Measurements from ENCODE around the gene RHBDF2. TPM values are rescaled to one million over a fixed set of nuclear protein-coding genes. Genes with fewer than 3 reads are reported as not detected.

Gene RHBDF2
- total RNA-seq, 1 donor from 2014 or later = 43.2 TPM

DNA sequence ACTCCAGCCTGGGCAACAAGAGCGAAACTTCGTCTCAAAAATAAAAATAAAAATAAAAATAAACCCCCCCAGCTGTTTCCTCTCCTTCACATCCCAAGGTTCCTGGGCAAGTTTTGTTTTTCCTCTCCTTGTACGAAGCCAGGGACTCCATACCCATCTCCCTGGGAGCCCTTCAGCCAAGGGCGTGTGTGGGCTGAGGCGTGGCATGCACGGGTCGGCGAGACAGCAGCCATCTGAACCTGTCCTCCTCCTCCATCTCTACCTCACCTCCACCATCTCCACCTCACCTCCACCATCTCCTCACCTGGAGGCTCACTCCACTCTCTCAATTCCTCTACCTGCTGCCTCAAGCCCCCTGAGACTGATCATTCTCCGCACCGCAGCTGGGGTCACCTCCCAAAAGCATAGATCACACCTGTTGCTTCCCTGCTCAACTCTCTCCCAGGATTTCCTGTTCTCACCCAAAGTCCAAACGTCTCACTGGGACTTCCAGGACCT lies 16.9 kb downstream of the RHBDF2 start:
- intact Hi-C loops (cut with micrococcal nuclease) = no loop called here

DNA sequence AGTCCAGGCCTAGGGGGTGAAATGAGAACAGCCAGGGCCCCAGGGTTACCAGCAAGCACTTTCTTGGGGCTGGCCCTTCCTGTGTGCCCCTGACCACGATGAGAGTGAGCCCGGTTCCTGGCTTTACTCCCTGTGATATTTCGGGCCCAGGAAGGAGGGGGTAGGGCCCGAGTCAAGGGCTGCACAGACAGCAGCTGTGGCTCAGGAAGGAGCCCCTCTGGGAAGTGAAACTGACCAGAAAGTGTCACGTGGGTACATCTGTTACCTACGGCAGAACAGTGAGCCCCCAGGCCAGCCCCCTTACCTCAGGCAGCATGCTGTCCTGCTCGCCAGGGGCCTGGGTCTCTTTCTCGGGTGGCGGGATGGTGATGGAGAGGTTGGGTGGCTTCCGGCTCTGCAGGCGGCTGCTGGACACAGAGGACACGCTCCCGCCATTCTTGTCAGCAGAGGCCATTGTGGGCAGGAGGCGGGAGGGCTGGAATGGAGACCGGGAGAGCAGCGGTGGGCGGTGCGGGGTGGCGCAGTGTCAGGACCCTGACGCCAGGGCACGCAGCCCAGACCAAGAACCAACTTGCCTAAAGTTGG lies 20.1 kb downstream of the RHBDF2 start:
- intact Hi-C loops (cut with micrococcal nuclease) = no loop called here

DNA sequence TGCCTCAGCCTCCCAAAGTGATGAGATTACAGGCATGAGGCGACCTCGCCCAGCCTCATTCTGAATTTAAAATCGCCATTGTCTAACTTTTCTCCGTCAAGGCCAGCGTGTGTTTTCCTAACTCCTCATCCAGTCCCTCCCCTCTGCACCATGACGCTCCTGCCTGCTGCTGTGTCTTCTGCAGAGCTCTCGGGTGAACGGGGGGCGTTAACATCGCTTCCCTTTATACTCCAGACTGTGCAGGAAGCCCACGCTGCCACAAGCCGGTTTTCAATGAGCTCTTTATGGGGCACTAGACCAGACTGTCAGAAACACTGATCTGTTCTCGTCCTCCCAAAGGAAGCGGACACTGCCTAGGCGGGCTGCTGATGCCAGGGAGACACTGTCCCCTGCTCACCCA lies 20.6 kb downstream of the RHBDF2 start:
- intact Hi-C loops (cut with micrococcal nuclease) = no loop called here

DNA sequence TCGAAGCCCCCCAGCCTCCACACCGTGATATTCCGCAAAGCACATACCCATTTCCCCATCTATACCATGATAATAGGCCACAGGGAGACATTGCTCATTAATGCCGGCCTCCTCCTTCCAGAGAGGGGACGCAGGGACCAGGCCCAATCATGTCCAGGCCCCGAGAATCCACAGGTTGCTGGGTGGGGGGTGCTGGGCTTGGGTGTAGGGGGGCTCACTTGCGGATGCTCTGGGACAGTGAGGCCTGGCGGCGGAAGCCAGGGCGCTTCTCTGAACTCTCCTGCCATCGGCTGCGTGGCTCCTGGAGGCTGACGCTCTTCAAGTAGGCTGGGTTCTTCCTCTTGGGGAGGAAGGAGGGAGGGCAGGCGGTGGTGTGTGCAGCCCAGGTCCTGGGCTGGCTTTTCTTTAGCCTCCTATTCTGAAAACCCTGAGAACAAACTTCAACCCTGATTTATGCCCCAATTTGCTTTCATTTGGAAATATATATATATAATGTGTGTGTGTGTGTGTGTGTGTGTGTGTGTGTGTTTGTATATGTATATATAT lies 21.6 kb downstream of the RHBDF2 start:
- intact Hi-C loops (cut with micrococcal nuclease) = no loop called here

DNA sequence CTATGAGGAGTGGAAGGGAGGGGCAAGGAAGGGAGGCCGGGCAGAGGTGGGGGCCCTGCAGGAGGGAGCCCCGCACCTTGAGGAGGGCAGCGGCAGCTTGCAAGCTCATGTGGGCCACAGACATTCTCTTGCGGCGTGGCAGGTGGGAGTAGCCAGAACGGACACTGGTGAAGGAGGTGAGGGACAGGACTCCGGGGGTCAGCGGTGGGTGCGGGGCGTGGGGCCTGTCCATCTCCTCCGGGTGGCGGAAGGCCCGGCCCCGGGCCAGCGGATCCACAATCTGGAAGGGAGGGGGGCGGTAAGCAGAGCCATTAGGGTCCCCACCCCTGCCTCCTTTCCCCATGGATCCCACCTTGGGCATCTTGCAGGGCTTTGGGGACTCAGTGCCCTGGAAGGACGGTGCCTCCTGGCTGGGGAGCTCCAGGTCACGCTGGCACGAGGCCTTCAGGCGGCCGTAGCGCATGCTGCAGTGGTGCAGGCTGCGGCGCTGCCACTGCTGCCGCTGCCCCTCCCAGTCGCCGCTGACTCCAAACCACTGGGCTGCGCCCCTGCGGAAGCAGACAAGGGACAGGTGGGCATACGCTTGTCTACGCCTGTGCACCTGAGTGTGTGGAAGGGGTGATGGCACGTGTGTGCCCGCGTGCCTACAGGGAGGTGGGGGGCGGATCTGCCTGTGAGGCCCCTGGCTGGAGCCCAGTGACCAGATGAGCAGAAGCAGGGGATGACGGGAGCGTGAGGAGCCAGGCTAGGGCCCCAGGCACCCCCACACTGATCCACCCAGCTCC lies 22.3 kb downstream of the RHBDF2 start:
- intact Hi-C loops (cut with micrococcal nuclease) = no loop called here

DNA sequence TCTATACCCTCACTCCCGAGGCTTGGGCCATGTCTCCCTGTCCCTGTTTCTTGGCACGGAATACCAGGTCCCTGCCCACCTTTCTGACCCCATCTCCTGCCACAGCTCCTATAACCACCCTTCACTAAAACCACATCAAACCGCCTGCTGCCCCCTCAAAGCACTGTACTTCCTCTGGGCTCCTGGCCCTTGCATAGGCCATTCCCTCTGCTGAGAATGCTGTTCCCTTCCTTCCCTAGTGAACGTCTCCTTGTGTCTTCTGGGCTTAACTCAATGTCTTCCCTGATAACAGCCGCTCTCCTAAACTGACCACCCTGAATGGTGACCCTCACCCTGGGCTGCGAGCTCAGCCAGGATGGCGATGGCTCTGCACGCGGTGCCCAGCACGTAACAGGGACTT lies 23.1 kb downstream of the RHBDF2 start:
- intact Hi-C loops (cut with micrococcal nuclease) = no loop called here

DNA sequence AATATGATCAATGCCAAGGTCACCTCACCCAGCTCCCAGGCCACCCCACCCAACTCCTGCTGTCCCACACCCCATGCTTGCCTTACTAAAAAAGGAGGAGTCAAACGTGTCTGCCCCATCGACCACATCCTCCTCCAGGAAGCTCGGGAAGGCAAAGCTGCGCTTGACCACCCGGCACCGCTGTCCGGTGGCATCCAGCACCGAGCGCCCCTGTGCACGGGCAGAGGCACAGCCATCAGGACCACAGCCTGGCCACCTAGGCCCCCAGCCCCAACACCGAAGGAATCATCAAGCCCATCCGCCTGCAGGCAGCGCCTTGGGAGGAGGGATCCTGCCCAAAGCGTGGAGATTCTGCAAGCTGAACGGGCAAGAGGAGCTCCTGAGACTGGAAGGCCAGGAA lies 23.6 kb downstream of the RHBDF2 start:
- intact Hi-C loops (cut with micrococcal nuclease) = no loop called here

DNA sequence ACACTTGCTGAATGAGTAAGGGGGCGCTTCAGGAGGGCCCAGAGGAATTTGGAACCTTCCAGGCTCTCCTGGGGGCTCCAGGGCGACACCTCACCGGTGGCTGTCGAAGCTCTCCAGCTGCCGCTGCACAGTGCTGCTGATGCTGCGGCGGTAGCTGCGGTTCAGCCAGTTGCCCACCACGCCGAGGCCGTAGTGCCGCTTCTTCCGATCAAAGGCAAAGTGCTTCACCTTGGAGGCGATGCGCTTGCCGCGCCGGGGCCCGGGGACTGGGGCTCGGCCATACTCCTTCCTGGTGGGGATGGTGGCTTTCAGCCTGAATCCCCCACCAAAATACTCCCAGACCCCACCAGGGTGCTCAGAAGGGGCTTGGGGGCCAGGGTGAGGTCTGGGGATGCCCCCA lies 24.5 kb downstream of the RHBDF2 start:
- intact Hi-C loops (cut with micrococcal nuclease) = no loop called here

DNA sequence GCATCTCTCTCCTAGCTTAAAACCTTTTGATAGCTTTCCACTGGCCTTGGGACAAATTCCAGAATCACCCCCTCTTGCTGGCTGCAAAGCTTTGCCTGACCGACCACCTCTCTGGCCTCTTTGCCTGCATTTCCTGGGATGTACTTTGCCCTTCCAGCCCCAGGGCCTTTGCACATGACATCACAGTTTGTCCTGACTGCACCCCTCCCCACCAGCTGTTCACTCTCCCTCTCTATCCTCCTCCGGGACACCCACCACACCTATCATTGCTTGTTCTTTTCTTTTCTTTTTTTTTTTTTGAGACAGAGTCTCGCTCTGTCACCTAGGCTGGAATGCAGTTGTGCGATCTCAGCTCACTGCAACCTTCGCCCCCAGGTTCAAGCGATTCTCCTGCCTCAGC lies 25.9 kb downstream of the RHBDF2 start:
- intact Hi-C loops (cut with micrococcal nuclease) = no loop called here

DNA sequence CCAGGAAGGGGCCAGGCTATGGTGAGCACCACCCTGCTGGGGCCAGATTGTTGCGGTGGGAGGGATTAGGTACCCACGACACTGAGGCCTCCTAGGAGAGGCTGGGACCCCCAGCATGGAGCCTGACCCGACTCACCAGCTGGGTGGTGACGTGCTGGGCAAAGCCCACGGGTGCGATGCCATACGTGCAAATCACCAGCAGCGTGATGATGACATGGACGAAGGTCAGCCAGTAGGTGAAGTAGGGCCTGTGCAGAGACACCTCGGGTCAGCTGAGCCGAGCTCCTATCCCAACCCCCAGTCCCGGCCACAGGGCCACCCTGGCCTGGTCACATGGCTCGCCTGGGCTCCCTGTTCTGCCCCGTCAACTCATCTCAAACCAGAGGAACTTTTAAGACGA lies 26.3 kb downstream of the RHBDF2 start:
- intact Hi-C loops (cut with micrococcal nuclease) = no loop called here

DNA sequence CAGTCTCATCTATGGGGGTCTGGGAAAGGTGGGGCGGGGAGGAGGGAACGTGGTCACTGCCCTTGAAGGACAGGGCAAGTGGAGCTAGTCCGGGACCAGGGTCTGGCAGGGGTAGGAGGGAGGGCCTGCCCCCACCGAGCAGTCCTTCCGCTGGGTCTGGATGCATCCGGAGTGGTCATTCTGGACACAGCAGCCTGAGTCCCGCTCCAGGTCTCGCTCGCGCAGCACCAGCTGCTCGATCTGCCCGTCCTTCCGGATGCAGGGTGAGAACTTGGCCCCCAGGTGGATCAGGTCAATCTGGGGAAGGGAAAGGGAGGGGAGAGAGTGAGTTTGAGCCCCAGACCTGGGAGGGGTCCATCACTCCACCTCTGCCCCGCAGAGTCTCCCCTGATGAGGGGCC lies 27.0 kb downstream of the RHBDF2 start:
- intact Hi-C loops (cut with micrococcal nuclease) = no loop called here

DNA sequence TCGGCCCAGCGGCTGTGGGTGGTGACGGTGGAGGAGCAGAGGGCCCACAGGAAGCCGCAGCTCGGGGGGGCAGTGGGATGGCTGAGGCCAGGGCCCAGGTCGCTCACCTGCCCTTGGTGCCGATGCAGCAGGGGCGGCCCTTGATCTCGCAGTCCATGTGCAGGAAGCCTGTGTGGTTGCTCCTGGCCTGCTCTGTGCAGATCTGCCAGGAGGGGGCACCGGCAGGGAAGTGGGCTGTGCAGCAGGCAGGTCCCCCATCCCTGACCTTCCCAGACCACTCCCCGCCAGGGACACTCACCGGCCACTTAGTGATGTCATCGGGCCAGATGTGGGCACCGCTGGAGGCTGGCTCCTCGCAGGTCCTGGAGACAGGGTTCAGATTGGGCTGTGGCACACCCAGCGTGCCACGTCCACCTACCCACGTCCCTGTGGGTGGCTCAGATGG lies 27.7 kb downstream of the RHBDF2 start:
- intact Hi-C loops (cut with micrococcal nuclease) = no loop called here

DNA sequence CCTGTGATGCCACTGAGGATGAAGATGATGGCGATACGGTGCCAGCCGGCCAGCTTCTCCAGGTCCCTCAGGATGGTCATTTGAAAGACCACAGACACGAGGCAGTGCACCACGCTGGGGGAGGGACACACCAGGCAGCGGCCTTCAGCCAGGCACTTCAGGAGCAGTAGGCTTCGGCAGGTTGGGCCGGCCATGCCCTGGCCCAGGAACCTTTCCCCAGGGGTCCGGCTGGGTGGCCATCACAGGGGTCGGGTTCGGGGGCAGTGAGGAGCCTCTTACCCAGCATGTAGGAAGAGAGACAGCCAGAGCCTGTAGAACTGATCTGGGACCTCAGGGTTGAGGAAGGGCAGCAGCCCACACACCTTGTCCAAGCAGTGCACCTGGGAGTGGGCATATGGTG lies 28.5 kb downstream of the RHBDF2 start:
- intact Hi-C loops (cut with micrococcal nuclease) = no loop called here

DNA sequence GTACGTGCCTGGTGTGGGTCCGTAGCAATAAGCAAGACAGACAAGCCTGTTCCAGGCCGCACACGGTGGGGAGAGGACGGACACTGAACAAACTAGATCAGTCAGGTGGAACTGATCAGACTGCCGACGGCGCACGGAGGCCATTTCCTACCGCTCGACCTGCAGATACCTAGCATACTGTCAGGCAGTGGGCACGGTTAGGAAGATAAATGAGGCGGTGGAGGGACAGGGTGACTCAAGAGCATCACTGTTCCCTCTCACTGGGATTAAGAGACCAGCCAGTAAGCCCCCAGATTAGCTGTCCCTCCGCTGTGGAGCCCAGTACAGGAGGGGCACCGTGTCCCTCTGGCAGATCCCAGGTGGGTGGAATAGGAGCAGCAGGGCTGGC lies 29.0 kb downstream of the RHBDF2 start:
- intact Hi-C loops (cut with micrococcal nuclease) = no loop called here

DNA sequence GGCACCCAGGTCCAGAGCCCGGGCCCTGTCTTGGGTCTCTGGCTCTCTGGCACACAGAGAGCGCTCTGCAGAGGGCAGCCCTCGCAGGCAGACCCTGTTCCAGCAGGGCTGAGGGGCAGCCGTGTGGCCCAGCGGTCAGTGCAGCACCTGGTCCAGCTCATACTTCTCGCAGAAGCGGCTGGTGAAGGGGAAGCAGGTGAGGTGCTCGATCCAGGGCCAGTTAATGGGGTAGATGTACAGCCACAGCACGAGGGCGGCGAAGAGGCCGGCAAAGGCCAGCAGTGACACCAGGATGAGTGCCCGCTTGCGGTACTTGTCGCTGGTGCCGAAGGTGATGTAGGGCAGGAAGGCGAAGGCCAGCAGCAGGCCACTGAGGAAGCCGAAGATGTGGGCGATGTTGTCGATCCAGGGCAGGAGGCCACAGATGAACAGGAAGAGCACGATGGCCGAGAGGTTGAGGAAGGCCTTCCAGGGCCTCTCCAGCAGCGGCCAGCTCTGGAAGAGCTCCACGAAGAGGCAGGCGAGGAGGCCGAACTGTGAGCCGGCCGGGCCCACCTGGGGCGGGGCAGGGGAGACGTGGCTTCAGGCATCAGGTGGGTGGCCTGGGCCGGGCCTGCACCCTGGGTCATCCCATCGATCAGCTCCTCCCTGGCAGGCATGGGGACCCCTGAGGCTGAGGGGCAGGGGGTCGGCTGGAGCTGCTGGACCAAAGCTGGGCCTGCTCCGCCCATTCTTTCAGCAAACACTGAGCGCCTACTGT lies 29.5 kb downstream of the RHBDF2 start:
- intact Hi-C loops (cut with micrococcal nuclease) = no loop called here

DNA sequence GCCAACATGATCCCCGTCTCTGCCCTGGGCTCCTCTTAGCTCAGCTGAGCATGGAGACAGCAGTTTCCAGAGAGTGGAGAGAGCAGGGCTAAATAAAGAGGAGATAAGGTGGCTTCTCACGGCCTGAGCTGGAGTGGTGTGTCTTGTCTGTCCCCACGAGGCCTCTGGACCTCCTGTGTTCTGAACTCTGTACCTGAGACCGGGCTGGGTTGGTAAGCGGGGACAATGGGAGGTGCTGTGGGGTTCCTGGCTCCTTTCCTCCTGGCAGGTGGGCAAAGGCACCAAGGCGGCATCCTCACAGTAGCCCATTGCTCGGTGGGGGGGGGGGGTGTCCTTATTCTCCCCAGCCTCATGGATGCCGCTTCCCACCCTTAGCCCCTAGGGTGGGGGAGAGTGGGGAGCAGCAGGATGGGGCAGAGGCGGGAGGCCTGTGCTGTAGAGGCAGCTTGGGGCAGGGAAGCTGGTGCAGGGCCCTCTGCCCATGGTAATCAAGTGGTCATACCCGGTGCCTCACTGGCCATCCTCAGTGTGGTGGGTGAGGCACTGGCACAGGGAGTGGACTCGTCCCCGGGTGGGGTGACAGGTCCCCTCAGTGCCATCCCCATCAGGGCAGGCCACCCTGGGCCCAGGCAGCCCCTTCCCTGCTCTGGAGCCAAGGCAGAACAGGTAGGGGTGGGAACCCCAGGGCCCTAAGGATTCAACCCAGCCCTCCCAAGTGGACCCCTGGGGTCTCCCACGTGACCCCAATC lies 31.1 kb downstream of the RHBDF2 start:
- intact Hi-C loops (cut with micrococcal nuclease) = loop anchor here (5.0 kb wide), 1 partner anchor 152 kb away; no protein-coding TSS in a partner anchor

DNA sequence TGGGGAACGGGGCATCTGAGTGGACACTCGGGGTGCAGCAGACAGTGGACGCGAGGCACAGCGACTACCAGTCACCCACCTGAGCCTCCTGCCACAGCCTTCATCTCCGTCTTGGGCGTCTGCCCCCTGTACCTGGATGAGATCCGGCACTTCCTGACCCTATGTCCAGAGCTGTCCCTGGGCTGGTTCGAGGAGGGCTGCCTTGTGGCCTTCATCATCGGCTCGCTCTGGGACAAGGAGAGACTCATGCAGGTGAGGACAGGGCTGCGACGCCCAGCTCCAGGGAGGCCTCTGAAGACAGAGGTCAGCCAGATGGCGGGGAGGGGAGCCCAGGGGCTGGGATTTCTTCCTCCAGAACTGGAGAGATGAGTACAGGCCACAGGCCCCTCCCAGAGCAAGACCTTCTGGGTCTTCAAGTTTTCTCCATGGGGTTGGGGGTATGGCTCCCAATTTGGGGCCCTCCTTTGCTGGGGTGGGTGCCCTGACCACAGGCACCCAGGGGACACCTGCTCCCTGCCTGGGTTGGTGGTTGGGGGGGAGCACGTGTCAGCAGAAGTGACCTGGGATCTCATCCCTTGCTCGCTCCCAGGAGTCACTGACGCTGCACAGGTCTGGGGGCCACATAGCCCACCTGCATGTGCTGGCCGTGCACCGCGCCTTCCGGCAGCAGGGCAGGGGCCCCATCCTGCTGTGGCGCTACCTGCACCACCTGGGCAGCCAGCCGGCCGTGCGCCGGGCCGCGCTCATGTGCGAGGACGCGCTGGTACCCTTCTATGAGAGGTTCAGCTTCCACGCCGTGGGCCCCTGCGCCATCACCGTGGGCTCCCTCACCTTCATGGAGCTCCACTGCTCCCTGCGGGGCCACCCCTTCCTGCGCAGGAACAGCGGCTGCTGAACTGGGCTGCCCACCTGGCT lies 31.9 kb downstream of the RHBDF2 start:
- intact Hi-C loops (cut with micrococcal nuclease) = loop anchor here (5.0 kb wide), 1 partner anchor 153 kb away; no protein-coding TSS in a partner anchor

DNA sequence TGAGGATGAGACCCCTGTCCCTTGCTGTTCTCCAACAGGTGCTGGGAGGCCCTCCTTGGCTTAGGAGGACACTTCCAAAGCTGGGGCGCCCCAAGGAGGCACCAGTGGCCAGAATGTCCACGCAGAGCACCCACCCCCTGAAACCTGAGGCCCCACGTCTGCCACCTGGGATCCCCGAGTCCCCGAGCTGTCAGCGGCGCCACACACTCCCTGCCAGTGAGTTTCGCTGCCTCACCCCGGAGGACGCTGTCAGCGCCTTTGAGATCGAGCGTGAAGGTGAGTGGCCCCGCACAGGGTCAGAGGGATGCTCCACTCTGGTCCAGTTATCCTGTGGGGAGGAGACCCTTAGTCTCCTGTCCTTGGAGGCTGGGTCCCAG lies 32.6 kb downstream of the RHBDF2 start:
- intact Hi-C loops (cut with micrococcal nuclease) = loop anchor here (5.0 kb wide), 1 partner anchor 154 kb away; no protein-coding TSS in a partner anchor

DNA sequence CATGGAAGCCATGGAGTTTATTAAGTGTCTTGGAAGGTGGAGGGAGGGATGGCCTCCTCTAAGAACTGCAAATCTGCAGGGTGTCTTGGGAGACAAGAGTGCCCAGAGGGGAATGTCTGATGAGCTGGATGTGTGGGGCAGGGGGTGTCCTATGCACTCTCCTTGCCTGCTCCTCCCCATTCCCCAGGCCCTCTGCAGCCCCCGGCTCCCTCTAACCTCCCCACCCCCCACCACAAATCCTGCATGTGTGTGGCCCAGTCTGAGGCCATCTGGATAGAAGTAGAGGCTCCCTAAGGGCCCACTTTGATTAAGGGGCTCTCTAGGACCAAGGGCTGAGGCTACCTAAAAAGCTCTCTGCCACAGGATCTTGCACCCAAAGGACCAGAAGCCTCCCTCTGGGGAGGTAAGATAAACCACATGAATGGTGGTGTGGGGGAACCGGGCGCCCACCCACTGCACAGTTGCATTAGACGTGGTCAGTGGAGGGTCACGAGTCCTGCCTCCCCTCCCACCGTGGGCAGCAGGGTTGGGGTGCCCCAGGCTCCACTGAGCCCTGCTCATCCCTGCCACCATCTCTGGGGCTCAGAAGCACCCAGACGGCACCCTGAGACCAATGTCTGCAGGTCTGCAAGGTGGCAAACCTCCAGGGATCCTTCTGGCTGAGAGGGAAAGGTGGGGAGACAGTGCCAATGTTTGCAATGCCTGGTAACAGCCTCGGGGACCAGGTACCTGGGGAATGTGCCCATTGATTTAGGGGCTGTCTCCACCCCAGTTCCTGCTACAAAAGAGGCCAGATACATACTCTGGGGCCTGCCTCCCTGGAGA lies 33.2 kb downstream of the RHBDF2 start:
- intact Hi-C loops (cut with micrococcal nuclease) = loop anchor here (5.0 kb wide), 1 partner anchor 154 kb away; no protein-coding TSS in a partner anchor
